ENCODE data around the gene DROSHA.

Gene DROSHA

GRCh38 chr5:31511305-31511704 is 20.6 kb downstream of the DROSHA start:
- DNase-seq = no peak

- no peak for DNase-seq
Observed at GRCh38 chr5:31504529-31504928, 27.4 kb downstream of the DROSHA start.

DNA sequence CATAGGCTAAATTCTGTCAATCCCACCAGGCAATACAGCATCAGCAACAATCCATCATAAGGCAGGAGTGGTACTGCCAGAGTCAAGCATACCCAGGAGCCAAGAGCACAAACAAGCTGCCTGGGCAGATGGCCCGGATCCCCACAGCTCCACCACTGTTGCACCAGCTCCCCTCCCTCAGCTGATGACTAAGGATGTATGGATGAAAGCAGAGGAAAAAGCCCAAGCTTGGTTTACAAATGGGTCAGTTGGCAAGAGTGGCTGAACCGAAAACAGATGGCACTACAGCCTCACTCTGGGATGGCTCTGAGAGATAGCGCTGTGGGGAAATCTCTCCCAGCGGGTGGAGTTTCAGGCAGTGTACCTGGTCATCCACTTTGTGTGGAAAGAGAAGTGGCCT is 29.4 kb downstream of the DROSHA start:
- no peak for DNase-seq

- DNase-seq = no peak
Observed at GRCh38 chr5:31500256-31500655, 31.6 kb downstream of the DROSHA start.

GRCh38 chr5:31496891-31497290 is 35.0 kb downstream of the DROSHA start:
- no peak for DNase-seq

DNA sequence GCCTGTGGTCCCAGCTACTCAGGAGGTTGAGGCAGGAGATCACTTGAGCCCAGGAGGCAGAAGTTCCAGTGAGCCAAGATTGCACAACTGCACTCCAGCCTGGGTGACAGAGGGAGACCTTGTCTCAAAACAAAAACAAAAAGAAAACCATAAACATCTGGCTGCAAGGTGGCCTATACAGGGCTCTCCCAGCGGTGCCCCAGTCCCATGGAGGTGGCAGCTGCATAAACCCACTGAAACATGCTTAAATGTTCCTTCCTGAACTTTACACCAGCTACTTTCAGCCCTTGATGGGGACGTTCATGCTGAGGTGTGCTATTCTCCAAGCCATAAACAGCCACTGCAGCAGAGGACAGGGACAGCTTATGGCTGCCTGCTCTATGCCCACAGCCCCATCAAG is 35.6 kb downstream of the DROSHA start:
- DNase-seq = no peak

- no peak for DNase-seq
Observed at GRCh38 chr5:31495336-31495735, 36.6 kb downstream of the DROSHA start.

GRCh38 chr5:31492869-31493268 is 39.0 kb downstream of the DROSHA start:
- DNase-seq = no peak

DNA sequence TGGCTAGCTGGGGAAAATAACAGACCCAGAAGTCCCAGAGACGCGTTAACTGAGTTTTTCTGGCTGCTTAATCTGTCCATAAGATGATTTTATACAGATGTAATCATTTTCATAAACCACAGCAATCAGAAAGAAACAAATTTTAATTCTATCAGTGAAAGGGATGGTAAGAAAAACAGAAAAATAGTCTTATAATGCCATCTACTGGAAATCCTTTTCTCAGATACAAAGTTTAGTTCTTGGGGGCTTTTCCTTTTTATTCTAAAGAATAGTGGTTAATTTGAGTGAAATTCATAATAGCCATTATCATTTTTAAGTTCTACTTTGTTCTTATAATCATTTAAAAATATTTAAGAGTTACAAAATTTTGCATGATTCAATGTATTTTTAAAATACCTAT is 44.4 kb downstream of the DROSHA start:
- no peak for DNase-seq

- no peak for DNase-seq
Observed at GRCh38 chr5:31486441-31486840, 45.5 kb downstream of the DROSHA start.

- no peak for DNase-seq
Observed at GRCh38 chr5:31485376-31486207, 46.3 kb downstream of the DROSHA start.

- DNase-seq = no peak
Observed at GRCh38 chr5:31481531-31482165, 50.2 kb downstream of the DROSHA start.

- DNase-seq = no peak
Observed at GRCh38 chr5:31479706-31480105, 52.2 kb downstream of the DROSHA start.

DNA sequence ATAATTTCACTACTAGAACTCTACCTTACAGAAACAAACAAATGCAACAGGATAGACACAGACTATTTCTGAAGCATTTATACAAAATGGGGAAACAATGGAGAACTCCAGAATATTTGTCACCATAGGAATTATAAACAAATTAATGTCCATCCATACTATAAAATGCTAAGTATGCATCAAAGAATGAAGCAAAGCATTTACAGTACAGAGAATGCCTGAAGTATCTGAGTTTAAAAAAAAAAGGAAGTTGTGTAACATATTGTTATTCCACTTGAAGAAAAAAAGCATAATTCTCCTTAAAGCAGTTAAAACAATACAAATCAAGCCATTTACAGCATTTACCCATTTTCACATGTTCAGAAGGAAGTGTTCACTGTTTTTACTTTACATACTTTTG is 53.0 kb downstream of the DROSHA start:
- no peak for DNase-seq

DNA sequence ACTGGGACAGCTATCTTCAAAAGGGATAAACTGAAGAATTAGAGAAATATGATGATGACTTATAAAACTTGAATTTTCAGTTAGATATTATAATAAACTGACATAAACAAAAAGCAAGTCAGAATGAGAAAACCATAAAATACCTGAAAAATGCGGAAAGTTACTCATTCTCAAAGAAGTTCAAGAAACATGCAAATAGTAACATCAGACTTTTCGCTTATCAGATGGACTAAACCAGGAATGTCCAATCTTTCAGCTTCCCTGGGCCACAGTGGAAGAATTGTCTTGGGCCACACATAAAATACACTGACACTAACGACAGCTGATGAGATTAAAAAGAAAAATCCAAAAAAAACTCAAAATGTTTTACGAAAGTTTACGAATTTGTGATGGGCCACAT is 53.9 kb downstream of the DROSHA start:
- no peak for DNase-seq

DNA sequence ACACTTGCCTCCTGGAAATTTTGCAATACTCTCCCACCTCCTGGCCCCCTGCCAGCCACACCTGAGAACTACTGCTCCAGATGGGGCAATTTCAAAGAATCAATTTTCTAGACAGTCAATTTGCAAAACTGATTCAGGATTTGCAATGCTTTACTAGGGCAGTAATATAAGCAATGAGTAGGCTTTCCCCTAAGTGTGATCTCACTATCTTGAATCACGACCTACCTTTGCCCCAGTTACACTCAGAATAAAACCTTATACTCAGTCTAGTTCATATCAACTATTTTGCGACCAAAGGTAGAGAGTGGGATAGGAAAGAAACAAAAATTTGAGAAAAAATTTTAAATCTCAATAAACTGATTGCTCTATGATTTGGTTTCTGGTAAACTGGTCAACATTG is 54.4 kb downstream of the DROSHA start:
- DNase-seq = no peak

GRCh38 chr5:31476738-31477141 is 55.2 kb downstream of the DROSHA start:
- DNase-seq = no peak

GRCh38 chr5:31471916-31472315 is 60.0 kb downstream of the DROSHA start:
- DNase-seq = no peak

- DNase-seq = no peak
Observed at GRCh38 chr5:31471040-31471439, 60.9 kb downstream of the DROSHA start.

DNA sequence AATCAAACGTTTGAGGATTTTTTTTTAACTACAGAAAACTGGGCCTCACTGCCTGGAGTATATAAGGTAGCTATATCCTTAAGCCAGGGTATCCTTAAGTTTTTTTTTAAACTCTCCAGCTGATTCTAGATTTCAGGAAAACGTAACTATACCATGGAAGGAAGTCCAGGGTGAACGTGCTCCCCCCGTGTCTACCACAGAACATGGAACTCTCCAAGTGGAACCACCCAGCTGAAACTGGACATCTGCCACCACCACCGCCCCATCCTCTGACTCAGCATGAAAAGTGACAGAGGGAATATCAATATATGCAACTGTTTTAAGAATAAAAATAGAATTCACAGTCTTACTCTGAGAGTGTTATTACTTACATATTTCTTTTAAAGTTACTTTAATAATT is 61.3 kb downstream of the DROSHA start:
- no peak for DNase-seq

DNA sequence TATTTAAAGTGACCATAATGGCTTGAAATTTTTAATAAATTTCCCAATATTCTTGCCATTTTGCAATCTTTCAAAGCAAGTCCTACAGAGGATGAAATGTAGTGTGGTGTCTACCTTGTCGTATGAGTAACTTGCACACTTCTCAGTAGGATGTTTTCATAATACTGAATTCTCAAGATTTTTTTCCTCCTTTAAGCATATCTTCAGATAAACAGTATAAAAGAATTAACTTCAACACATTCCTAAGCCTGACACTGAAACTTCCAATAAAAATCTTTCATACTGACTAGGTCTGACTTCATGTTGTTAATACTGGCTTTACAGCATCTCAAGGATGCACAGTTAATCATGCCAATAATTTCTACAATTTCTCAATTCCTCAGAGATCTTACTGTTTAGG is 62.0 kb downstream of the DROSHA start:
- no peak for DNase-seq

GRCh38 chr5:31469466-31469865 is 62.4 kb downstream of the DROSHA start:
- no peak for DNase-seq

- no peak for DNase-seq
Observed at GRCh38 chr5:31465291-31465690, 66.6 kb downstream of the DROSHA start.

GRCh38 chr5:31464081-31464480 is 67.8 kb downstream of the DROSHA start:
- no peak for DNase-seq

DNA sequence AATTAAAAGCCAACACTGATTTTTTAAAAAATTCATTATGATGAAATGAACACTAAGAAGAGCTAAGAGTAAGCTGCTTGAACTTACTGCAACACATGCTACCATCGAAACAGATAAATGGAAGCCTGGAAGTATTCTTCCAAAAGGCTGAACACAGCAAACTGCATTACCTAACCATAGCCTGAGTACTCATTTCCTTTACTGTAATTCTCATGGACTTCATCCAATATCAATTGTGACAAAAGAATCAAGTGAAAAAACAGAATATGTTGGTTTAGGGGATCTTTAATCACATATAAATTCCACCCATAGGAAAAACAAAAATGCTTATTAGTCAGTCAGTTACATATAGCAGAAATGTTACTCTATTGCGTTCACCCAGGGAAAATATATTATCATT is 68.5 kb downstream of the DROSHA start:
- DNase-seq = no peak
